AG08396 (cell line): ENCODE results near the gene LTBP2.

Experiments used
- DNase-seq: peaks from one replicate; pipeline ENCODE4 v3.0.0; 2012; ENCODE audit warnings: low spot score, mixed read lengths

Gene LTBP2

DNA sequence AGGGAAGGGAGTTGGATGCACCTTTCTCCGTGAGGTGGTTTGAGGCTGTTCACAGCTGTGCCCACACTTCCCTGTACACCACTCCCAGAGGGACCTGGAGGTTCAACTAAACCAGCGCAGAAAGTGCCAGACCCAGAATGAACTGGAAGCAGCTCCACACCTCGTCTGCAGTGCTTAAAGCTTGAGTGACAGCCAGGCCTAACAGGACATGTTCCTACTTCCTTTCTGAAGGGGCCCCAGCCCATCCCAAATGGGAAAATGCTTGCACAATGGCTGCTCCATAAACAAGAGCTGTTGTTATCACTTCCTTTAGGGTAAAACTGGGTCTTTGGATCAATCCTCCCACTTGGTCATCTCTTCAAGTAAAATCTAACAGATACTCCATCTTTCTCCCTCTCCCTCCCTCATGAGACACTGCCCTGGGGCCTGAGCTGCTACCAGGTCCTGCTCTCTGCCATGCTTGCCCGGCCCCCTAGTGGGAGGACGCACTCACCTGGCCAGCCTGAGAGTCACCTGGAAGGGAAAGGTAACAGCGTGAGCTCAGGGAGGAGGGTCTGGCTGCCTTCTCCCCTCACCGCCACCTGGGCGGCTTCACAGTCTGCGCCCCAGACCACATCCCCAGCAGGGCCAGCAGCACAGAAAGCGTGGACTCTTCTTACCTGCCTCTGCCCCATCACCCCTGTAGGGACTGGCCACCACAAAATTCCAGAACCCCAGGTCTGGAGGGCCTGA lies 85.0 kb downstream of the LTBP2 start:
- DNase-seq = no peak

DNA sequence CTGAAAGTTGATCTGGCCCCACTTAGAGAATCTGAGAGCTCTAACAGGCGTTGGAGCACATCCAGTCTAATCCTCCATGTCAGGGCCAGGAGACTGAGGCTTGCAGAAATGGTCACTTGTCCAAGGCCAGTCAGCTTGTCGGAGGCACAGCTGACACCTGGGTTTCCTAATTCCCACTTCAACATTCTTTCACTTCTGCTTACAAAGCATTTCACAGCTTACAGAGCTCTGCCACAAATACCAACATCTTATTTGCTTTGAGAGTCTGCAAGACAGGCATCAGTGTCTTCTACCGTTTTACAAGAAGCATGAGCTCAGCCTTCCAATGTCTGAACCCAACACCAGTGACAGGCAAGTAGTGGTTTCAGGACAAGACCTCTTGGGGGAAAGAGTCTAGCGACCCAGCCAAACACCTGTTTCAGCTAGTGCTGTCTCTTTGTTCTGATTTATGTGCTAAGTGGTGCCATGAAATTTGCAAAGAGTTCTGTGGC lies 86.6 kb downstream of the LTBP2 start:
- DNase-seq = no peak

DNA sequence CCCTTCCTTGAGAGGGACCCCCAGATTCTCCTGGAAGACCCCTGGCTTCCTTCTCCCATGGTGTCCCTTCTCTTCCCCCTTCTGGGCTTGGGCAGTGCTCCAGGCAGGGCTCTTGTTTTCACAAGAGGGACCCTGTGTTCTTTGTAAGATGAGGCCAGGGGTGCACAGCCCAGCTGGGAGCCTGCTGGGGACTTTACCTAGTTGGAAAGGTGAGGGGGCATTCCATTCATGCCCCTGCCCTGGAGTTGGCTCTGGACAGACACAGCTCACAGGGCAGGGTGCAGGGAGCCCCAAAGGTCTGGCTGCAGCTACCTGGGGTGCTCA lies 87.3 kb downstream of the LTBP2 start:
- no peak for DNase-seq

DNA sequence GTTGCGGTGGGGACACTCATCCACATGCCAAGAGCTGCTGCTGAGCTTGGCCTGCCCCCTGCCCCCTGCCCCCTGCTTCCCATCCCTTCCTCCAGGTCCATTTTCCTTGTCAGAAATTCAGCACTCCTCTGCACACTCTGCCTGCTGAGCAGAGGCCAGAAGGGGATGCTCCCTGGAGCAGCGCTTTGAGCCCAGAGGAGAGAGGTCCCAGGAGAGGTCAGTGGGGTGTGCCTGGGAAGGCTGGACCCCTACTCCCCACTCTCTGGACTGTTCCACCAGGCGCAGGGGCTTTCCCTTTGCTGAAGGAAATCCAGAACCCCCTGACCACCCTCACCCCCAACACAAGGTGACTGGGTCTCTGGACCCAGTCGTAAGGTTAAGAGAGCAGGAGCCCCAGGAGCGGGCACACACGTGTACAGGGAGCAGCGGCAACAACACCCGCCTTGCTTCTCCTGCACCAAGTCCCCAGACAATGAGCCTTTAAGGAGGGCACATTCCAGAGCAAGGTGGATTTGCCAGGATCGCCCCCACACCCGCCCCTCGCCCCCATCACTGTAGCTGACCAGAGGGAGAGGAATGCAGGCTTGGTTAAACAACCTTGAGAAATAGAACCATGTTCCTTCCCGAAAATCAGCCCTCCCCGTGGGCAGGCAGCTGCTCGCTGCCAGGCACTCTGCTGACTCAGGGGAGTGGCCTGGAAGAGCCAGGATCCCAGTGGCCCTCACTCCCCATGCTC lies 87.8 kb downstream of the LTBP2 start:
- DNase-seq = peak; percentile 62

DNA sequence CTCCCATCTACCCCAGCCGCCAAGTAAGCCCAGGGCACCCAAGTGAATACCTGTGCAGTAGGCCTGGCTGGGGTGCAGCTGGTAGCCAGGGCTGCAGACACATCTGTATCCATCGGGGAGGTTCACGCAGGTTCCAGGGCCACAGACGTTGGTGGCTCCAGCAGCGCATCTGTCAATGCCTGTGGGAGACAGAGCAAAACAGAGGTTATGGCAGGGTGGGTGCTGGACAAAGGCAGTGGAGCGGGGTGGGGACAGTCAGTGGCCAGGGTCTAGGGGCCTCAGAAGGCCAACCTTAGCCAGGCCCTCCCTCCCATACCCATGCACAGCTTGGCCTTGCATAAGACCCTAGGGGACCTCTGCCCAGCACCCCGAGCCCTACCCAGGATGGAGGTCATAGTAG lies 89.3 kb downstream of the LTBP2 start:
- DNase-seq = no peak

DNA sequence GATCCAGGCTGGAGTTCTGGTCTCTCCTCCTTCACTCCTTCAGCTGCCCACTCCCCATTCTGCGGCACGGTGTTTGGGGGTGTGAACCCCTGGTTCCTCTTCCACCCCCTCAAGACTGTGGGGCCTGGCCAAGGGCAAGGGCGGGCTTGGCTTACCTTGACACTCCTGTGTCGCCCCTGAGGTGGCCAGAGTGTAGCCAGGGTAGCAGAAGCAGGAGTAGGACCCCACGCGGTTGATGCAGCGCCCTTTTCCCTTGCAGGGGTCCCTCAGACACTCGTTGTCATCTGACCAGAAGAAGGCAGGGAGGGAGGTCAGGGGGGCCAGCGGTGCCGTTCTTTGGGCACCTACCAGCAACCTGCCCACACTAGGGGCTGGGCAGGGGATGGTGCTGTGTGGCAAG lies 90.3 kb downstream of the LTBP2 start:
- DNase-seq = no peak

DNA sequence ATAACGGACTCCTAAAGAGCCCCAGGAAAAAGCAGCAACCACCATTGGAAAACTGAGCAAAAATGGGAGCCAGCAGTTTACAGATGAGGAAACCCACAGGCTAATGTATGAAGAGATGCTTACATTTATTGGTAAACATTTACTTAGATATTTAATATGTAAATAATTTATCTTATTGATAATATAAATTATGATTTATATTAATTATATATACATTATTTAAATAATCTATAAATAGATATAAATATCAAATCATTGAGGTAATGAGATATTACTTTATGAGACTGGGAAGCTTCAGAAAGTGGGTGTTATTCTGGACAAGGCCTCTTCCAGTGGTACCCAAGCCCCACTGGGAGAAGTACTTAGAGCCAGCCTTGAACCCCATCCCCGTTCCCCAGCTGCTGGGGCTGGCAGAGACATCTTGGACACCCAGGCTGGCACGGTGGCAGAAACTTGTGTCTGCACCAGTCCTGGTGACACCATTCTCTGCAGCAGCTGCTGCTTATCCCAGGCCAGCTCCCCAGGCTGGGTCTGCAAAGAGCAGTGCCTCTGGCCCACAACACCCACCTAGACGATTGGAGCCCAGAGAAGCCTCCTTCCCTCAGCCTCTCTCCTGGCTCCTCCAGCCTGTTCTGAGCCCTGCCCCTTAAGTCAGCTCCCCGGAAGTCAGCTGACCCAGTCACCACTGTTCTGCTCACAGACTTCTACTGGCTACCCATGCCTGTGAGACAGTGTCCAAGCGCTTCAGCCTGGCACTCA lies 92.5 kb downstream of the LTBP2 start:
- peak; percentile 24 for DNase-seq

DNA sequence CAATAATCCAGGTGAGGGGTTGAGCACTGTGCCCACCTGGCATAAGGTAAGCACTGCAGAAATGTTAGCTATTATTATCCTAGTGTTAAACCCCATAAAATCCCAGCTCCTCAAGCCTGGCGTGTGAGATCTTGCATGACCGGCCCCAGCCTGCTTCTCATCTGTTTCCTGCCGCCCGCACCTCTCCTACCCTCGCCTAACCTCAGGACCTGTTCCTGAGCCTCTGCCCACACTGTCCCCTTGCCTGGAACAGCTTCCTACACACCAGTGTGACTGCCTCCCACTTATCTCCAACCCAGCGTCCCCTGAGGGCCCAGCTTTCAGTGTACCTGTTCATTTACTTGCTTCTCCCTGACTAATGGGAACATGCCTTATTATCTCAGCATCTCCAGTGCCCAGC lies 93.8 kb downstream of the LTBP2 start:
- no peak for DNase-seq

DNA sequence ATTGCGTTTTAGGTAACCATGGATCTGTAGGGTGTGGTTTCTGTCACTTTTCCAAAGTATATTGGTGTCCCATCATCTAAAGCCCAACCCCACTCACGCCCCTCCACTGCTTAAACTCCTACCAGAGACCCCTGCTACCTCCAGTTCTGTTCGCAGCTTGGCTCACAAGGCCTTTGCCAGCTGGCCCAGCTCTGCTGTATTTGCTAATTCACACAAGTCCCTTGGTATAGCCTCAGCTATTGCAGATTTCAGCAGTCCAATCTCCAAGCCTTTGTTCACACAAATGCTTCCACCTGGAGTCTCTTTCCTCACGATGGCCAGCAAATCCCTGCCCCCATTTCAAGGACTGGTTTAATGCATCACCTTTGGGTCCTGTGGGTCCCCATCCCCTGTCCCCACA lies 94.3 kb downstream of the LTBP2 start:
- DNase-seq = no peak

DNA sequence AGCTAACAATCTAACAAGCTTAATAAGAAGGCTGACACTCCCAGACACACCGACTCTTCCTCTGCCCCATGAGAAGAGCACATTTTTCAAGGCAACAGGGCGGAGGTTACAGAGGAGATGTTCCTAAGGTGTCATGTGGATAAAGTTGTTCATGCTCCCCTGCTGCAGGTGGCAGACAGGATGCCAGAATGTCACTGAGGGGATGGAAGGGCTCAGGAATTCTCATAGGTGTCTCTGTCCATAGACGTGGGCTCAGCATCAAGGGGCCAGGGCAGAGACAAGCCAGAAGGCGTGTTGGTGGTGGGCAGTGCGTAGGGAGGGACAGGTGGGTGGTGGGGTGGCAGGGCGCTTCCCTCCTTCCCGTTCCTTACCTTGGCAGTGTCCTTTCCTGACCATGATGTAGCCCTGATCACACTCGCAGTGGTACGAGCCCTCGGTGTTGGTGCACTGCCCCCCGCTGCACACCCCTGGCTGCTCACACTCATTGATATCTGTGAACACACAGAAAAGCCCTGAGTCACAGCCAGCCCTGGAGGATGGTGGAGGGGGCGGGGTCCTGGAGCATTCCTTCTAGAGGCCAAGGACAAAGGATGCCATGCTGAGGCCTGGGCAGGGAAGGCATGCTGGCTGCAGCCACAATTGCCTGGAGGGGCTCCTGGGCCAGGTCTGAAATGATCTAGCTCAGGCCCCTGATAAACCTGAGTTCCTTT lies 95.4 kb downstream of the LTBP2 start:
- peak; percentile 67 for DNase-seq

DNA sequence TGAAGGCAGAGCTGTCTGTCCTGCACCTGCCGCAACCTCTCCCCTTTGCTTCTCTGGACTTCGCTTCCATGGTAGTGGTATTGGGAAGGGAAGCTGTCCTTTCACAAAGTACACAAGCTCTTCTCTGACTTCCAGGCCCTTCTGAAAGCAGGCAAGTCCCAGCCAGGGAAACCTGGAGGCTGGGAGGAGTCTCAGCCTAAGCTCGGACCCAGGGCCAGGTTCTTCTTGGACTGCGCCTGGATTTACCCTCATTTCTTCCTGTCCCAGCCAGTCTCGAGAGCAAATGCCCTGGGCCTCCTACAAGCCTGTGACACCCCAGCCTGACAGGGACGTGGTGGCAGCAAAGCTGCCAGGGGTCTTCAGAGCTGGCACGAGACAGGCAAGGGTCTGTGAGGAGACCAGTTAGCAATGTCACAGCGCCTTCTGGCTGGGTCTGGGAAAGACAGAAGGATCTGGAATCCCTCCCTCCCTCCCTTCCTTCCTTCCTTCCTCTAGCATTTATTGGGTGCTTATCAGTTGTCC lies 96.1 kb downstream of the LTBP2 start:
- no peak for DNase-seq

DNA sequence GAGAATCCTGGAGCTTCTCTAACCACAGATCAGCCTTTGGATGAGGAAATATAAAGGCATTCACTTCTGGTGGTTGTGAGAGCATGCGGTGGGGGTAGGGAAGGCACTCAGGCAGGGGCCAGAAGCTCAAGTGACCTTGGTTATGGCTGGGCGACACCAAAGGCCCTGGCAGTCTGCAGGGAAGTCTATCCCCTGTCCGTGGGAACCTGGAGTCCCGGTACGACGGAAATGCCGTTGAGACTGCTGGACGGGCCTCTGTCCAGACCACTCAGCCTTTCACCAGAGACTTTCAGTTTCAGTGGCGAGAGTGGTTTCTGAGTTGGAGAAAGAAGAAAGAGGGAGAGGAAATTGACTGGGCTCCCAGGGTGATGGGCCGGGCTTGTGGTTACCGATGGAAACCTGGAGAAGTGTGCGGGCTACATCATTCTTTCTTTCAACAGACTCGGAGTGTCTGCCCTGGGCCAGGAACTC lies 97.5 kb downstream of the LTBP2 start:
- peak; percentile 67 for DNase-seq

DNA sequence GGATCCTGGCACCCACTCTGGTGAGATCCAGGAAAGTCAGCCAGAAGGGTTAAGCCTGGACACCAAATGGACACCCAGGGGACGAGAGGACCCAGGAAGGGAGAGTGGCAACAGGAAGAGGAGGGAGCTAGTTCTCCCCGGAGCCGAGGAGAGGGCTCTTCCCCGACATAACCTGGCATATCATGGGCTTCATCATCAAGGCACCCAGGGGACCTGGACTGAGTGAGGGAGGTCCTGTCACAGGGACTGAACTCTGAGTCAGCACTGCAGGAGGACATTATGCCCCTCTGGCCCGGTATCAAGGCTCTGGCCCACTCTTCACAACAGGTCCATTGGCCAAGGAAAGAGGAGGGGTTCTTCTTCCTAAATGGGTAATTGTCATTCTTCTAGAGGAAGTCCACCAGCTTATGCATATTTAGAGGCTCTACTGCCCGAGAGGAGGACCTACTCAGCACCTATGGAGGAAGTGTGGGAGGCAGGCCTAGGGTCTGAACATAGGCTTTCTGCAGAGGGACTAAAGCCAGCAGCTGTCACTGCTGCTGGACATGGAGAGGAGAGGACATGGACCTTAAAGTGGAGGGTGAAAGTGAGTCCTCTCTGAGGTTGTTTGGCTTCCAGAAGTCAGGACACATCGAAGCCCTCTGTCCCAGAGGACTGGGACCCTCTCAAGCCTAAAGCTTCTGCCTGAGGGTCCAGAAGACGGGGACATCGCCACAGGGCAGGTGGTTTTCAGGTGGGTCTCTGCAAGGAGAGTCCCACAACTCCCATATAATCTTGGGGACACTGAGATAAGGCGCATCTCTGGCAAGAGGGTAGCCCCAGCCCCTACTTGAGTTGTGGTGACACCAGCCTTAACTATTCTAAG lies 99.8 kb downstream of the LTBP2 start:
- DNase-seq = no peak

DNA sequence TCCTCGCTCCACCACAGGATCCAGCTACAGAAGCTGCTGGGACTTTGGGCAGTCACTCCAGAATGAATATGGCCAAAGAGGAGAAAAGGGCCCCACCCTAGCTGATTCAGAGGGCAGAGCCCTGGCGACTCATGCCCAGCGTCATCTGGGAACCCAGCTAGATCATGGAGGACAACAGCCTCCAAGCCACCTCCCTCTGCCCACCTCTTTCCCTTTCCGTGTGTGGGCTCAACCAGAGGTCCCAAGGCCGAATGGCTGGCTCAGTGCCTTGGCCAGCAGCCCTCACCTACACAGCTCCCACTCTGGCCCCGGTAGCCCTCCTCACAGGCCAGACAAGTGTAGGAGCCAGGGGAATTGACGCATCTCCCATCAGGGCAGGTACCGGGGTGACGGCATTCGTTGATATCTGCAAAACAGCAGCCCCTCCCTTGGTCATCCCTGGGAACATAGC lies 101.1 kb downstream of the LTBP2 start:
- DNase-seq = peak; percentile 66

DNA sequence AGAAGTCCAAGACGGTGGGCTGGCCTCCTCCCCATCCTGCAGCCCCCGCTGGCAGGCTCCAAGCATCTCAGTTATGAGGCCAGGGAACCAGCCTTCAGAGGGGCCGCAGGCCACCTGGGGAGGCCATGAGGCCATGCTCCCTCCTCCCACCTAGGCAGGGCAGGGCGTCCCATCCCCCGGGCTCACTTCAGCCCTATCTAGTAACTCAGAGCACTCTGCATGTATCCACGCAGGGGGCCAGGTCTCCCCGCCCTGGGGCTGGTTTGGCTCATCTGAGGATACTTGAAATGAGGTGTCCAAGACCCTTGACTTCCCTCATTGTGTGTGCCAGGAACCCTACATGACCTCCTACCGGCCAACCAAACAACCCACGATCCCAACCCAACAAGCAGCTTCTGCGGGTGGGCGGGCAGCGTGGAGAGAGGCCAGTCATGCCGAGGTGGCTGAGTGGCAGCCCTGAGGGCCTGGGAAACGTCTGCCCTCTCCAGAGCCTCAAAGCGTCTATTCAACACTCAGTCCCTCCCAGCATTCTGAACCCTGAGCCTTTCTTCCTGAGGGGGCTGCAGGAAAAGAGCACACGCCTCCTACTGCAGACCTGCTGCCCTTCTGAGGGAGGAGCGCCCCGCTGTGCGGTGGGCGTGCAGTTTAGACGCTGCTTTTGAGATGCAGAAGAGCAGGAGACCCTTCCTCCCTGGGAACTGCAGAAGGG lies 101.7 kb downstream of the LTBP2 start:
- no peak for DNase-seq

DNA sequence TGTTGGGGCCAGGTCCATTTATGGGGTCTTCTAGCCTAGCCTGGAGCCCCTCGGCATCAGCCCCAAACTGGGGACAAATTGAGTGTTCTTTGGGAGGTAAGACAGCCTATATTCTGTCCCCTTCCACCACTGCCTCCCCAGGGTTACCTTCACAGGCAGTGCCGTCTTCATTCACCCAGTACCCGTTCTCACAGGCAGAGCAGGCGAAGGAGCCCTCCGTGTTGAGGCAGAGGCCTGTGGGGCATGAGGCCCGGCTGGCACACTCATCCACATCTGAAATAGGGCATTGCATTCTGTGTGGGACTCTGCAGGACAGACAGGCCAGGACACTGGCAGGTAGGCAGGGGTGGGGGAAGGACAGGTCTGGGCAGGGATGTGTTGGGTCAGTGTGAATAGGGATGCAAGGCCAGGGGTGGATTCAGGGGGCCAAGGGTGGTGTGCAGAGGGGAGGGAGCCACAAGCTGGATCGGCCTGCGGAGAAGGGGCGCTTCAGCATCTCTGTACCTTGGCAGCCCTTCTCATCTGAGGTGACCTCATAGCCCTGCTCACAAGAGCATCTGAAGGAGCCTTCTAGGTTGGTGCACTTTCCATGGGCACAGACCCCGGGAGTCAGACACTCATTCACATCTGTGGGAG lies 102.3 kb downstream of the LTBP2 start:
- no peak for DNase-seq

DNA sequence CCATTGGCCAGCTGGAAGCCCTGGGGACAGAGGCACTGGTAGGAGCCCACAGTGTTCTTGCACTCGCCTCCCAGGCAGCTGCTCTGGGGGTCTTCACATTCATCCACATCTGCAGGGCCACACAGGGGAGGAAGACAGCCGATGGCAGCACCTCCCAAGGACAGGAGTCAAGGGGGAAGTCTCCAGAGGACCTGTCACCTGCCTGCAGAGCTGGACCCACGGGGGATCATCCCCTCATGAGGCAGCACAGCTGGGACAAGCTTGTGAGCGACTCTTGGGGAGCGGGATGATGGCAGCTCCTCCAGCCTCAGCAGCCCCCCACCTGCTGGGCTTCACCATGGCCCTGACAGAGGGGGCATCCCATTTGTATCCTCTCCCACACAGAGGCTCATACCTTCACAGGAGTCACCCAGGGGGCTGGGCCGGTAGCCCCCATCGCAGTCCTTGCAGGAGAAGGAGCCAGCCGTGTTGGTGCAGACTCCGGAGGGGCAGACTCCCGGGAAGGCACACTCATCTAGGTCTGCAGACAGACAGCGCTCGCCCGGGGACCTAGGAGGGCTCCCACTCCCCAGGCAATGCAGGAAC lies 103.1 kb downstream of the LTBP2 start:
- DNase-seq = no peak

DNA sequence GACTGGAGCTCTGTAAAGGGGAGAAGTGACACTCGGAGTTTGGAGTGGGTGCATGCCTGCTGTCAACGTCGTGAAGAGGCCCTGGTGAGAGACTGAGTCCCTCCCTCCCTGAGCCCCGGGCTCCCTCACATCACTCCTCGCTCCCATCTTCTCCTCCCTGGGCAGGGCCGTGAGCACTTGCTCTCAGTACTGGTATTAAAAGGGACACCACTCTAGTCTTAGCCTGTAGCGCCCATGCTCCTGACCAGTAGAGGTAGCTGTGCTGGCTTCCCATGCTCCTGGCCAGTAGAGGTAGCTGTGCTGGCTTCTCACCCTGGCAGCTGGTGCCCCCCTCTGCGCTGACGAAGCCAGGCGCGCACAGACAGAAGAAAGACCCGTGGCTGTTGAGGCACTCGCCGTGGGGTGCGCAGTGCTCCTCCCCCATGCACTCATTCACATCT lies 103.7 kb downstream of the LTBP2 start:
- DNase-seq = no peak

DNA sequence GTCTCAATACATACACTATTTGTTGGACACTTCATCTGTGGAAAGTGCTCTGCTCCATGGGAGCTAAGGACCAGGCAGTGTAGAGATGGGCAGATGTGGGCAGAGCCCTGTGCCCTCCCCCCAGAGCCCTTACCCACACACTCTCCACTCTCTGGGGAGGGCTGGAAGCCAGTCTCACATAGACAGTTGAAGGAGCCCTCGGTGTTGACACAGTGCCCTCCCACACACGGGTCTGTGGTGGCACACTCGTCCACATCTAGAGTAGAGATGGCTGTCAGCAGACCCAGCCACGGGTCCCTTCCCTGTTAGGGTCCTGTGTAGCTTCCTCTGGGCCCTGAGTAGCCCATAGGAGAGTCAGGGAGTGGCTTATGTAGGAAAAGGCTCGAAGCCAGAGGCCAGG lies 104.2 kb downstream of the LTBP2 start:
- DNase-seq = no peak
